Gastrocnemius medialis (tissue), 4 donors: ENCODE results near the gene ZC3H11A.

Experiments
- POLR2A ChIP-seq, 2 donors: fragments of 450-650 bp; IDR thresholded peaks; one replicate each; pipeline ENCODE4 v1.6.1; 2017; ENCODE audit warnings: antibody characterized with exemption in 2 of 2, mild to moderate bottlenecking in 2 of 2, moderate library complexity in 2 of 2
- TF ChIP-seq, protein P1 (sequence below), 5 experiments: fragments of 450-650 bp in 3 of 5; fragments of 200-600 bp in 2 of 5; sonication (generic) in 2 of 5; IDR thresholded peaks in 4 of 5; conservative IDR thresholded peaks in 1 of 5; 1 replicate in 4 of 5; 2 replicates in 1 of 5; pipeline ENCODE4 v1.5.1; 2016 to 2019; ENCODE audit warnings: antibody characterized with exemption in 5 of 5, mild to moderate bottlenecking in 3 of 5, moderate library complexity in 3 of 5

DNA sequence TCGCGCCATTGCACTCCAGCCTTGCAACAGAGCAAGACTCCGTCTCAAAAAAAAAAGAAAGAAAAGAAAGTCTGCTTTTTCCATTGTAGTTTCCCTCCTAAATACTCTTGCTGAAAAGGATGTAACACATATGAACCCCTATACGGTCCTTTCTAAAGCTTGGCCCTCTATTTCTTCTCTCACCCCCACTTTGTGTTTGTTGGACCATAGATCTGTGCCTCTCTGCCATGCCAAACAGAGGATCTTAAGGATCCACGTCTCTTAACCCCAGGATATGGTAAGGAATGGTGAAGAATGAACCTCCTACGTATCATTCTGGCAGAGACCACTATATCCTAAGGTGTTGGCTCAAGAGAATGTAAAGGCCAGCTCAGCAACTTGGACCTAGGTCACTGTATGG lies 49.1 kb upstream of the ZC3H11A start:
- TF ChIP-seq POLR2A (IDR thresholded peaks at IDR 0.05), result no peak
- TF ChIP-seq, protein P1, sequence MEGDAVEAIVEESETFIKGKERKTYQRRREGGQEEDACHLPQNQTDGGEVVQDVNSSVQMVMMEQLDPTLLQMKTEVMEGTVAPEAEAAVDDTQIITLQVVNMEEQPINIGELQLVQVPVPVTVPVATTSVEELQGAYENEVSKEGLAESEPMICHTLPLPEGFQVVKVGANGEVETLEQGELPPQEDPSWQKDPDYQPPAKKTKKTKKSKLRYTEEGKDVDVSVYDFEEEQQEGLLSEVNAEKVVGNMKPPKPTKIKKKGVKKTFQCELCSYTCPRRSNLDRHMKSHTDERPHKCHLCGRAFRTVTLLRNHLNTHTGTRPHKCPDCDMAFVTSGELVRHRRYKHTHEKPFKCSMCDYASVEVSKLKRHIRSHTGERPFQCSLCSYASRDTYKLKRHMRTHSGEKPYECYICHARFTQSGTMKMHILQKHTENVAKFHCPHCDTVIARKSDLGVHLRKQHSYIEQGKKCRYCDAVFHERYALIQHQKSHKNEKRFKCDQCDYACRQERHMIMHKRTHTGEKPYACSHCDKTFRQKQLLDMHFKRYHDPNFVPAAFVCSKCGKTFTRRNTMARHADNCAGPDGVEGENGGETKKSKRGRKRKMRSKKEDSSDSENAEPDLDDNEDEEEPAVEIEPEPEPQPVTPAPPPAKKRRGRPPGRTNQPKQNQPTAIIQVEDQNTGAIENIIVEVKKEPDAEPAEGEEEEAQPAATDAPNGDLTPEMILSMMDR (IDR thresholded peaks at IDR 0.05 in 4 of 5, conservative IDR thresholded peaks at IDR 0.05 in 1 of 5), result no peak
